Fibroblast of peridontal ligament (primary cell): Measurements from ENCODE around the gene PNN.
"Not testable (repeated sequence)": the region's sequence is repeated elsewhere in the genome, so short reads cannot be mapped to it uniquely, and the experiment has no call there.

Experiments used
- DNase-seq: peaks from one replicate; pipeline ENCODE4 v3.0.0-alpha.2; 2010; ENCODE audit errors: extremely low read depth

Gene PNN

GRCh38 chr14:39174560-39175444 lies at the start of gene PNN:
TSS of gene PNN (plus strand) at chr14:39175254. CDS start at chr14:39175280, 26 bp downstream.
- DNase-seq, result peak; percentile 99

- DNase-seq, result not testable (repeated sequence)
Measured at GRCh38 chr14:39137835-39138234, 37.2 kb upstream of the PNN start.

- peak; percentile 84 for DNase-seq
Measured at GRCh38 chr14:39138440-39138839, 36.6 kb upstream of the PNN start.

GRCh38 chr14:39140170-39140569 lies 34.9 kb upstream of the PNN start:
- DNase-seq, result no peak

GRCh38 chr14:39141623-39142022 lies 33.4 kb upstream of the PNN start:
- DNase-seq, result not testable (repeated sequence)

GRCh38 chr14:39143226-39143625 lies 31.8 kb upstream of the PNN start:
- DNase-seq, result not testable (repeated sequence)

GRCh38 chr14:39145266-39145966 lies 29.6 kb upstream of the PNN start:
- DNase-seq, result no peak

GRCh38 chr14:39154594-39155189 lies 20.4 kb upstream of the PNN start:
- DNase-seq, result no peak

GRCh38 chr14:39157491-39157890 lies 17.6 kb upstream of the PNN start:
- no peak for DNase-seq

GRCh38 chr14:39158222-39158858 lies 16.7 kb upstream of the PNN start:
- no peak for DNase-seq

GRCh38 chr14:39160494-39160893 lies 14.6 kb upstream of the PNN start:
- no peak for DNase-seq

GRCh38 chr14:39167797-39168320 lies 7.2 kb upstream of the PNN start:
- not testable (repeated sequence) for DNase-seq

GRCh38 chr14:39168591-39168990 lies 6.5 kb upstream of the PNN start:
- no peak for DNase-seq

GRCh38 chr14:39169541-39169900 lies 5.5 kb upstream of the PNN start:
- DNase-seq, result peak; percentile 10

GRCh38 chr14:39173198-39173597 lies 1.9 kb upstream of the PNN start:
- no peak for DNase-seq

GRCh38 chr14:39175445-39176262 lies 600 bp downstream of the PNN start:
- no peak for DNase-seq

GRCh38 chr14:39176263-39177167 lies 1.5 kb downstream of the PNN start:
- DNase-seq, result no peak

- DNase-seq, result no peak
Measured at GRCh38 chr14:39177168-39177545, 2.1 kb downstream of the PNN start.

GRCh38 chr14:39179042-39179441 lies 4.0 kb downstream of the PNN start:
- no peak for DNase-seq

GRCh38 chr14:39180553-39180952 lies 5.5 kb downstream of the PNN start:
- no peak for DNase-seq
